SU-DHL-6 (cell line): ENCODE results near the gene HIVEP1.

Experiments
- H2AFZ ChIP-seq: fragments of 200-600 bp; sonication (generic); 2 replicates; pipeline ENCODE4 v1.6.1; 2014; ENCODE audit warnings: low read depth, mild to moderate bottlenecking, moderate library complexity, mixed read lengths, antibody characterized with exemption, low read length; ENCODE audit not compliant: severe bottlenecking
- H3F3A ChIP-seq: fragments of 200-600 bp; shearing (Covaris generic); 2 replicates; pipeline ENCODE4 v1.6.0; 2016; ENCODE audit warnings: antibody characterized with exemption, mild to moderate bottlenecking; ENCODE audit not compliant: insufficient read depth
- H3K27ac ChIP-seq: fragments of 200-600 bp; sonication (generic); 2 replicates; pipeline ENCODE4 v1.5.1; 2016; ENCODE audit warnings: low read depth, mild to moderate bottlenecking, low read length, moderate library complexity, mixed read lengths
- H3K27me3 ChIP-seq: fragments of 200-600 bp; sonication (generic), shearing (Covaris generic); 2 replicates; pipeline ENCODE4 v1.6.0; 2014; ENCODE audit warnings: mild to moderate bottlenecking, low read length
- H3K36me3 ChIP-seq: fragments of 200-600 bp; sonication (generic); 2 replicates; pipeline ENCODE4 v1.6.1; 2014; ENCODE audit warnings: mild to moderate bottlenecking, low read length, mixed read lengths
- H3K4me2 ChIP-seq: fragments of 300-600, 200-600 bp; shearing (Covaris generic), sonication (generic); 2 replicates; pipeline ENCODE4 v1.6.0; 2014; ENCODE audit warnings: low read length, low read depth, mild to moderate bottlenecking; ENCODE audit not compliant: poor library complexity, severe bottlenecking
- H3K4me3 ChIP-seq: fragments of 200-600 bp; sonication (generic); 2 replicates; pipeline ENCODE4 v1.5.1; 2014; ENCODE audit warnings: antibody characterized with exemption, low read length, mild to moderate bottlenecking, mixed read lengths; ENCODE audit not compliant: insufficient read depth, poor library complexity, severe bottlenecking
- H3K79me2 ChIP-seq: fragments of 200-600 bp; sonication (generic); 2 replicates; pipeline ENCODE4 v1.6.1; 2014; ENCODE audit warnings: mild to moderate bottlenecking, low read length, moderate library complexity; ENCODE audit not compliant: insufficient read depth
- H3K9ac ChIP-seq: fragments of 200-600 bp; sonication (generic); 2 replicates; pipeline ENCODE4 v1.7.0; 2014; ENCODE audit warnings: mild to moderate bottlenecking, low read length
- H3K9me2 ChIP-seq: fragments of 200-600 bp; sonication (generic); replicated peaks from 2 replicates; pipeline ENCODE4 v1.6.1; 2014; ENCODE audit warnings: low read length; ENCODE audit not compliant: insufficient read depth
- H3K9me3 ChIP-seq: fragments of 200-600 bp; sonication (generic); 2 replicates; pipeline ENCODE4 v1.6.1; 2014; ENCODE audit warnings: low read length, mixed read lengths; ENCODE audit not compliant: insufficient read depth
- H4K20me1 ChIP-seq: fragments of 200-600 bp; sonication (generic); 2 replicates; pipeline ENCODE4 v1.6.1; 2014; ENCODE audit warnings: low read depth, mild to moderate bottlenecking, antibody characterized with exemption, low read length, moderate library complexity, mixed read lengths
- EZH2phosphoT487 ChIP-seq: fragments of 200-600 bp; sonication (generic), shearing (Covaris generic); conservative IDR thresholded peaks from 2 replicates; pipeline ENCODE4 v1.6.1; 2018; ENCODE audit warnings: mild to moderate bottlenecking, antibody characterized with exemption, low read length, moderate library complexity, mixed read lengths
- TF ChIP-seq, protein P1 (sequence below): fragments of 200-600 bp; sonication (generic); IDR thresholded peaks from one replicate; pipeline ENCODE4 v1.5.1; 2017; ENCODE audit warnings: antibody characterized with exemption, mild to moderate bottlenecking, low read length, moderate library complexity; ENCODE audit not compliant: insufficient read depth, poor library complexity, severe bottlenecking

The HIVEP1 gene

DNA sequence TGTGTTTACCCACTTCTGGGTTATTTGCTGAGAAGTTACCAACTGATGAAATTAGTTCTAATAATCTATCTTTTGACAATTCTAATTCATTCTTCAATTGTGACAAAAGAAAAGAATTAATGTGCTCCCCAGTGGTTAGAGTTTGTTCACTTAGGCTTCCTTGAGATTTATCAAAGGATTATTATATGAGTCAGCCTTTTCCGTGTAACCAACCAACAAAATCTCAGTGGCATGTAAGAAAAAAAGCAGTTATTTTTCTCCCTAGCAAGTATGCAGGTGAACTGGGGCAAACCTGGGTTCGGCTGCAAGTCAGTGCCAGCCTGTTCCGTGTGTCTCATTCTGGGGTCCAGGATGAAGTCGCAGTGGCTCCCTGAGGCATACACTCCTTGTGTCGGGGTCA lies 28.8 kb upstream of the HIVEP1 start:
- H2AFZ ChIP-seq, result no peak overlapping the region

DNA sequence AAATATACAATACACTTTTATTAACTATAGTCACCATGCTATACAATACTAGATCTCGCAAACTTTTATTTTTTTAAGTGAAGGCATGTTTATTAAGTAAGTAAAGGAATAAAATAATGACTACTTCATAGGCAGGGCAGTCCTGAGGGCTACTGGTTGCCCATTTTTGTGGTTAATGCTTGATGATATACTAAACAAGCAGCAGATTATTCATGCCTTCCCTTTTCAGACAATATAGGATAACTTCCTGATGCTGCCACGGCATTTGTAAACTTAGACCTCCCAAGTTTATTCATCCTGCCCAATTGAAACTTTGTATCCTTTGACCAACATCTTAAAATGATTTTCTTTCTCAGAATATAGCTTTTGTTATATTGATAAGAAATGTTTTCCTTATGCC lies 24.7 kb upstream of the HIVEP1 start:
- no peaks in the 10 kb centered on the region for H3K79me2 ChIP-seq
- no peak overlapping the region for H3K4me2 ChIP-seq
- H4K20me1 ChIP-seq, result no peaks in the 10 kb centered on the region; the same call in 1 of the 2 replicates
- no peaks in the 10 kb centered on the region for H3F3A ChIP-seq
- no peak overlapping the region for H3K4me3 ChIP-seq
- H3K27ac ChIP-seq, result no peak overlapping the region
- H3K36me3 ChIP-seq, result no peaks in the 10 kb centered on the region
- TF ChIP-seq, protein P1, sequence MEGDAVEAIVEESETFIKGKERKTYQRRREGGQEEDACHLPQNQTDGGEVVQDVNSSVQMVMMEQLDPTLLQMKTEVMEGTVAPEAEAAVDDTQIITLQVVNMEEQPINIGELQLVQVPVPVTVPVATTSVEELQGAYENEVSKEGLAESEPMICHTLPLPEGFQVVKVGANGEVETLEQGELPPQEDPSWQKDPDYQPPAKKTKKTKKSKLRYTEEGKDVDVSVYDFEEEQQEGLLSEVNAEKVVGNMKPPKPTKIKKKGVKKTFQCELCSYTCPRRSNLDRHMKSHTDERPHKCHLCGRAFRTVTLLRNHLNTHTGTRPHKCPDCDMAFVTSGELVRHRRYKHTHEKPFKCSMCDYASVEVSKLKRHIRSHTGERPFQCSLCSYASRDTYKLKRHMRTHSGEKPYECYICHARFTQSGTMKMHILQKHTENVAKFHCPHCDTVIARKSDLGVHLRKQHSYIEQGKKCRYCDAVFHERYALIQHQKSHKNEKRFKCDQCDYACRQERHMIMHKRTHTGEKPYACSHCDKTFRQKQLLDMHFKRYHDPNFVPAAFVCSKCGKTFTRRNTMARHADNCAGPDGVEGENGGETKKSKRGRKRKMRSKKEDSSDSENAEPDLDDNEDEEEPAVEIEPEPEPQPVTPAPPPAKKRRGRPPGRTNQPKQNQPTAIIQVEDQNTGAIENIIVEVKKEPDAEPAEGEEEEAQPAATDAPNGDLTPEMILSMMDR, result no peak
- no peak for TF ChIP-seq EZH2phosphoT487
- no peaks in the 10 kb centered on the region for H3K9me3 ChIP-seq
- H2AFZ ChIP-seq, result no peak overlapping the region
- H3K9me2 ChIP-seq, result no peaks in the 10 kb centered on the region
- no peaks in the 10 kb centered on the region for H3K27me3 ChIP-seq
- no peak overlapping the region for H3K9ac ChIP-seq

More for the DNA sequence above, 28.8 kb upstream of the HIVEP1 start:
- Histone ChIP-seq H3K27me3 (no peaks in the 10 kb centered on the region), H3F3A (no peaks in the 10 kb centered on the region), H4K20me1 (no peaks in the 10 kb centered on the region; the same call in 1 of the 2 replicates), H3K4me3 (no peak overlapping the region), H3K4me2 (no peak overlapping the region), H3K79me2 (no peaks in the 10 kb centered on the region), H3K36me3 (no peaks in the 10 kb centered on the region), H3K9me3 (no peaks in the 10 kb centered on the region), H3K27ac (no peak overlapping the region), H3K9me2 (no peaks in the 10 kb centered on the region), H3K9ac (no peak overlapping the region)
- TF ChIP-seq EZH2phosphoT487, result 0 out of 2 replicates have a peak, but pooled peaks have one; percentile 64
- TF ChIP-seq, protein P1, result no peak

DNA sequence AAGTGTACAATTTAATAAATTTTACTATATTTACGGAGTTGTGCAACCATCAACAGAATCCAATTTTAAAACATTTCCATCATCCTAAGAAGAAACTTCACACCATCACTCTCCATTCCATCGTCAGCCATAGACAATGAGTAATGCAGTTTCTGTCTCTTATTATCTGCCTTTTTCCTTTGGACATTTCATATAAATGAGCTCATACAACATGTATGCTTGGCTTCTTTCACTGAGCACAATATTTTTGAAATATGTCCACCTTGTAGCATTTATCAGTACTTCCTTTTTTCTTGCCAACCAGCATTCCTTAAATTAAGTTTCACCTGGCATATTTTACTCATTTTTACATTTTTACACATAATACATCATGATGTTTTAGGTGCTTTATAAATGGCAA lies 22.7 kb upstream of the HIVEP1 start:
- H3F3A ChIP-seq, result no peaks in the 10 kb centered on the region

More for the DNA sequence above, 22.7 kb upstream of the HIVEP1 start:
- Histone ChIP-seq H3K27ac (no peak overlapping the region), H3K4me2 (no peak overlapping the region), H3K9me2 (no peaks in the 10 kb centered on the region), H4K20me1 (no peaks in the 10 kb centered on the region; the same call in 1 of the 2 replicates), H3K9ac (no peak overlapping the region), H3K79me2 (no peaks in the 10 kb centered on the region), H3K27me3 (no peaks in the 10 kb centered on the region), H2AFZ (no peak overlapping the region), H3K9me3 (no peaks in the 10 kb centered on the region), H3K4me3 (no peak overlapping the region), H3K36me3 (no peaks in the 10 kb centered on the region)
- TF ChIP-seq, protein P1, result no peak
- no peak for TF ChIP-seq EZH2phosphoT487
